ENCODE measurements around the gene PTH2.

DNA sequence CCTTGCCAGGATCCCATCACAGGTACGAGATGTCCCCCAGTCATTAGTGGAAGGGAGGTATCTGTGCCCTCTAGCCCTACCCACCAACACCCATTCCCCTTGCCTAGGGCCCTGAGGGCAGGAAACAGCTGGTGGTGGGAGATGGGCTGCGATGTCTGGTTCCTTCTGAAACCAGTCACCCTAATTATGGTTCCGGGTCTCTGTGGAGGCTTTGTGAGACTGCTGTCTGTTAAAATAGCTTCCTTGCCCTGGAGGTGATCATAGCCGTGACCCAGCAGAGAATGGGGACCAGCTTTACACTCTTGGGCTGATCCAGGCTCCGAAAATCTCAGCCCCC is 35.3 kb upstream of the PTH2 start:
- TF ChIP-seq CHD2 (IDR thresholded peaks at IDR 0.05; ENCODE audit: low read length) (no peak), TBP (IDR thresholded peaks at IDR 0.05; ENCODE audit: low read depth, low read length) (no peak), KDM1A (IDR thresholded peaks at IDR 0.05; ENCODE audit: borderline replicate concordance, low read length) (no peak), KDM5A (IDR thresholded peaks at IDR 0.05; ENCODE audit: low read length) (no peak), SUZ12 (IDR thresholded peaks at IDR 0.05; ENCODE audit: low read length) (no peak), RAD21 (IDR thresholded peaks at IDR 0.05 in 1 of 2, conservative IDR thresholded peaks at IDR 0.05 in 1 of 2; ENCODE audit: low read depth in 2 of 2, low read length in 2 of 2) (no peak), GTF2F1 (IDR thresholded peaks at IDR 0.05; ENCODE audit: borderline replicate concordance, low read depth, low read length) (no peak), JUND (IDR thresholded peaks at IDR 0.05; ENCODE audit: low read length) (no peak), EP300 (IDR thresholded peaks at IDR 0.05; ENCODE audit: borderline replicate concordance in 1 of 2, low read depth in 2 of 2, low read length in 2 of 2) (no peak)
- TF ChIP-seq, protein P1, sequence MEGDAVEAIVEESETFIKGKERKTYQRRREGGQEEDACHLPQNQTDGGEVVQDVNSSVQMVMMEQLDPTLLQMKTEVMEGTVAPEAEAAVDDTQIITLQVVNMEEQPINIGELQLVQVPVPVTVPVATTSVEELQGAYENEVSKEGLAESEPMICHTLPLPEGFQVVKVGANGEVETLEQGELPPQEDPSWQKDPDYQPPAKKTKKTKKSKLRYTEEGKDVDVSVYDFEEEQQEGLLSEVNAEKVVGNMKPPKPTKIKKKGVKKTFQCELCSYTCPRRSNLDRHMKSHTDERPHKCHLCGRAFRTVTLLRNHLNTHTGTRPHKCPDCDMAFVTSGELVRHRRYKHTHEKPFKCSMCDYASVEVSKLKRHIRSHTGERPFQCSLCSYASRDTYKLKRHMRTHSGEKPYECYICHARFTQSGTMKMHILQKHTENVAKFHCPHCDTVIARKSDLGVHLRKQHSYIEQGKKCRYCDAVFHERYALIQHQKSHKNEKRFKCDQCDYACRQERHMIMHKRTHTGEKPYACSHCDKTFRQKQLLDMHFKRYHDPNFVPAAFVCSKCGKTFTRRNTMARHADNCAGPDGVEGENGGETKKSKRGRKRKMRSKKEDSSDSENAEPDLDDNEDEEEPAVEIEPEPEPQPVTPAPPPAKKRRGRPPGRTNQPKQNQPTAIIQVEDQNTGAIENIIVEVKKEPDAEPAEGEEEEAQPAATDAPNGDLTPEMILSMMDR (IDR thresholded peaks at IDR 0.05; ENCODE audit: control extremely low read depth in 1 of 3, insufficient read depth in 1 of 3, low read depth in 1 of 3, low read length in 3 of 3) = no peak
- TF ChIP-seq, protein P2, sequence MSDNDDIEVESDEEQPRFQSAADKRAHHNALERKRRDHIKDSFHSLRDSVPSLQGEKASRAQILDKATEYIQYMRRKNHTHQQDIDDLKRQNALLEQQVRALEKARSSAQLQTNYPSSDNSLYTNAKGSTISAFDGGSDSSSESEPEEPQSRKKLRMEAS (IDR thresholded peaks at IDR 0.05) = no peak
